Measurements from ENCODE around the gene RBCK1.

The RBCK1 gene

DNA sequence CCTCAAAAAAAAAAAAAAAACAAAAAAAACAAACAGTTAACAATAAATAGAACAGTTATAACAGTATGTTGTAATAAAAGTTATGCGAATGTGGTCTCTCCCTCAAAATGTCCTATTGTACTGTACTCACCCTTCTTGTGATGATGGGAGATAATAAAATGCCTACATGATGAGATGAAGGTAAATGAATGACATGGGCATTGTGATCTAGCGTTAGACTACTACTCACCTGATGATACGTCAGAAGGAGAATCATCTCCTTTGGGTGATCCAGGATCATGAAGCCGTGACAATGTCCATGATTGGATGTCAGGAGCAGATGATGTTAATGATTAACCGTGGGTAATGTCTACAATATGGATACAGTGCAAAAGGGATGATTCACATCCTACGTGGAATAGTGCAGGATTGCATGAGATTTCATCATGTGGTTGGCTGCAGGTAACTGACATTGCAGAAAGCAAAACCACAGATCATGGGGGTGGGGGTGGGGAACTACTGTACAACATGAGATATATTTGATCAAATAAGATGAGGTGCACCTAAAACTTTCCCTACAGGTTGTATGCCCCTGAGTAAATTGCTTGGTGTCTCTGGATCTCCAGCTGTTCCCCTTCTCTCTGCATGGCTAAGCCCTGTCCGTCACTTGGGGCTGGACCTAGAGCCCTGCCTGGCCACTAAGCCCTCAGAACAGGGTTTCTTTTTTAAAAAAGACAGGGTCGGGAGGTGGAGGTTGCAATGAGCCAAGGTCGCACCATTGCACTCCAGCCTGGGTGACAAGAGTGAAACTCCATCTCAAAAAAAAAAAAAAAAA lies 6.2 kb upstream of the RBCK1 start:
- no peaks in the 10 kb centered on the region for H4K20me1 ChIP-seq (ENCODE audit: insufficient read depth, low read length, poor library complexity, severe bottlenecking)
- H3F3A ChIP-seq (ENCODE audit: low read depth) = no peaks in the 10 kb centered on the region
- TF ChIP-seq, protein P1, sequence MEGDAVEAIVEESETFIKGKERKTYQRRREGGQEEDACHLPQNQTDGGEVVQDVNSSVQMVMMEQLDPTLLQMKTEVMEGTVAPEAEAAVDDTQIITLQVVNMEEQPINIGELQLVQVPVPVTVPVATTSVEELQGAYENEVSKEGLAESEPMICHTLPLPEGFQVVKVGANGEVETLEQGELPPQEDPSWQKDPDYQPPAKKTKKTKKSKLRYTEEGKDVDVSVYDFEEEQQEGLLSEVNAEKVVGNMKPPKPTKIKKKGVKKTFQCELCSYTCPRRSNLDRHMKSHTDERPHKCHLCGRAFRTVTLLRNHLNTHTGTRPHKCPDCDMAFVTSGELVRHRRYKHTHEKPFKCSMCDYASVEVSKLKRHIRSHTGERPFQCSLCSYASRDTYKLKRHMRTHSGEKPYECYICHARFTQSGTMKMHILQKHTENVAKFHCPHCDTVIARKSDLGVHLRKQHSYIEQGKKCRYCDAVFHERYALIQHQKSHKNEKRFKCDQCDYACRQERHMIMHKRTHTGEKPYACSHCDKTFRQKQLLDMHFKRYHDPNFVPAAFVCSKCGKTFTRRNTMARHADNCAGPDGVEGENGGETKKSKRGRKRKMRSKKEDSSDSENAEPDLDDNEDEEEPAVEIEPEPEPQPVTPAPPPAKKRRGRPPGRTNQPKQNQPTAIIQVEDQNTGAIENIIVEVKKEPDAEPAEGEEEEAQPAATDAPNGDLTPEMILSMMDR (conservative IDR thresholded peaks at IDR 0.05; ENCODE audit: low read length) = no peak
- no peak for TF ChIP-seq EZH2phosphoT487 (IDR thresholded peaks at IDR 0.05; ENCODE audit: borderline replicate concordance)
- H3K4me3 ChIP-seq (ENCODE audit: low read length, poor library complexity, severe bottlenecking) = peak overlapping the region; percentile 23
- H3K9me3 ChIP-seq (ENCODE audit: insufficient read depth, low read depth, low read length) = no peaks in the 10 kb centered on the region
- peak overlapping the region; percentile 23 for H3K9ac ChIP-seq (ENCODE audit: low read depth, low read length, poor library complexity, severe bottlenecking)
- H3K9me2 ChIP-seq (replicated peaks; ENCODE audit: low read depth, low read length) = no peaks in the 10 kb centered on the region
- peaks cover 11% of the 10 kb centered on the region; the same call in 1 of the 2 replicates for H3K36me3 ChIP-seq (ENCODE audit: insufficient read depth, low read length)
- H2AFZ ChIP-seq (ENCODE audit: low read length) = peak overlapping the region; percentile 31; the same call in 1 of the 2 replicates
- H3K27me3 ChIP-seq (ENCODE audit: insufficient read depth, low read length, poor library complexity, severe bottlenecking) = no peaks in the 10 kb centered on the region
- H3K79me2 ChIP-seq (ENCODE audit: insufficient read depth, low read length) = no peaks in the 10 kb centered on the region
- peak overlapping the region; percentile 67 for H3K4me2 ChIP-seq (ENCODE audit: low read depth, low read length, poor library complexity, severe bottlenecking)
- peaks cover 32% of the 10 kb centered on the region for H3K4me1 ChIP-seq (ENCODE audit: insufficient read depth, low read length, poor library complexity, severe bottlenecking)

DNA sequence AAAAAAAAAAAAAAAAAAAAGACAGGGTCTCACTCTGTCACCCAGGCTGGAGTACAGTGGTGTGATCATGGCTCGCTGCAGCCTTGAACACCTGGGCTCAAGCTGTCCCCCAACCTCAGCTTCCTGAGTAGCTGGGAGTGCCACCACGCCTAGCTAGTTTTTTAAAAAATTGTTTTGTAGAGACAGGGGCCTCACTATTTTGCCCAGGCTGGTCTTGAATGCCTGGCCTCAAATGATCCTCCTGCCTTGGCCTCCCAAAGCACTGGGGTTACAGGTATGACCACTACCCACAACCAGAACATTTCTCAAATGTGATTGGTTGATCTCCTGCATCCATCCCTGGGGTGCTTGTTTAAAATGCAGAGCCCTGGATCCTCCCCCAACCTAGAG lies 5.6 kb upstream of the RBCK1 start:
- peaks cover 38% of the 10 kb centered on the region for H3K4me1 ChIP-seq (ENCODE audit: insufficient read depth, low read length, poor library complexity, severe bottlenecking)
- peaks cover 5% of the 10 kb centered on the region; the same call in 1 of the 2 replicates for H3K36me3 ChIP-seq (ENCODE audit: insufficient read depth, low read length)
- H4K20me1 ChIP-seq (ENCODE audit: insufficient read depth, low read length, poor library complexity, severe bottlenecking) = no peaks in the 10 kb centered on the region
- H3K4me3 ChIP-seq (ENCODE audit: low read length, poor library complexity, severe bottlenecking) = no peak overlapping the region
- no peak for TF ChIP-seq EZH2phosphoT487 (IDR thresholded peaks at IDR 0.05; ENCODE audit: borderline replicate concordance)
- TF ChIP-seq, protein P1 (conservative IDR thresholded peaks at IDR 0.05; ENCODE audit: low read length) = no peak
- H3F3A ChIP-seq (ENCODE audit: low read depth) = no peaks in the 10 kb centered on the region
- no peaks in the 10 kb centered on the region for H3K9me3 ChIP-seq (ENCODE audit: insufficient read depth, low read depth, low read length)
- H3K27me3 ChIP-seq (ENCODE audit: insufficient read depth, low read length, poor library complexity, severe bottlenecking) = no peaks in the 10 kb centered on the region
- H3K79me2 ChIP-seq (ENCODE audit: insufficient read depth, low read length) = no peaks in the 10 kb centered on the region
- peak overlapping the region; percentile 67 for H3K4me2 ChIP-seq (ENCODE audit: low read depth, low read length, poor library complexity, severe bottlenecking)
- H3K9me2 ChIP-seq (replicated peaks; ENCODE audit: low read depth, low read length) = no peaks in the 10 kb centered on the region
- H2AFZ ChIP-seq (ENCODE audit: low read length) = no peak overlapping the region
- peak overlapping the region; percentile 23 for H3K9ac ChIP-seq (ENCODE audit: low read depth, low read length, poor library complexity, severe bottlenecking)

DNA sequence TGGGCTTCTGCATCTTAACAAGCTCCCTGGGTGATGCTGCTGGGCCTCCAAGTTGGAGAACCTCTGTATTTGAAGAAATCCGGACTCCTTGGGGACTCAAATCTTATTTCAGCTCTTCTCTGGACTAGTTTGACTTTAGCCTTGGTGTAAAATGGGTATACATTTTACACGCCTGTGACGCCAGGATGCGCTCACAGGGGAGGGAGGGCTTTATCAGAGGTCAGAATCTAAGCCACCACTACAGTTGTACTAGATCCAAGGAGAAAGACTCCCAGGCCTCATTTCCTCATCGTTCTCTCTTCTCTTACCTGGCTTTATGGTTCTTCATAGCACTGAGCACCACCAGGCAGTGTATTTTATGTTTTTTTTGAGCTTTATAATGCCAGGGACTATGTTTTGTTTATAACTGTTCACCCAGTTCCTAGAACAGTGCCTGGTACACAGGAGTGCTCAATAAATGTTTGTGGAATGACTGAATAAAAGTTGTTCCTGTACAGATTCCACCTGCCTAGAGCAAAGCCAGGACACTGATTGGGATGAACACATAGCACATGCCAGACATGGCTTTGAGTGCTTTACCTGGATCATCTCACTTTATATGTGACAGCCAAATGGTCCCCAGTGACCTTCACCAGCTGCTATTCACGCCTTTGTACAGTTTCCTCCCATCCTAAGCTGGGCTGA lies 5.1 kb upstream of the RBCK1 start:
- Histone ChIP-seq H3K79me2 (ENCODE audit: insufficient read depth, low read length) (no peaks in the 10 kb centered on the region), H4K20me1 (ENCODE audit: insufficient read depth, low read length, poor library complexity, severe bottlenecking) (no peaks in the 10 kb centered on the region), H3K36me3 (ENCODE audit: insufficient read depth, low read length) (no peaks in the 10 kb centered on the region), H3K27me3 (ENCODE audit: insufficient read depth, low read length, poor library complexity, severe bottlenecking) (no peaks in the 10 kb centered on the region), H3K9me3 (ENCODE audit: insufficient read depth, low read depth, low read length) (no peaks in the 10 kb centered on the region), H3K9me2 (replicated peaks; ENCODE audit: low read depth, low read length) (no peaks in the 10 kb centered on the region), H2AFZ (ENCODE audit: low read length) (no peak overlapping the region), H3K9ac (ENCODE audit: low read depth, low read length, poor library complexity, severe bottlenecking) (no peak overlapping the region), H3K4me1 (ENCODE audit: insufficient read depth, low read length, poor library complexity, severe bottlenecking) (peaks cover 39% of the 10 kb centered on the region), H3K4me3 (ENCODE audit: low read length, poor library complexity, severe bottlenecking) (no peak overlapping the region), H3K4me2 (ENCODE audit: low read depth, low read length, poor library complexity, severe bottlenecking) (peak overlapping the region; percentile 67), H3F3A (ENCODE audit: low read depth) (no peaks in the 10 kb centered on the region)
- no peak for TF ChIP-seq EZH2phosphoT487 (IDR thresholded peaks at IDR 0.05; ENCODE audit: borderline replicate concordance)
- TF ChIP-seq, protein P1 (conservative IDR thresholded peaks at IDR 0.05; ENCODE audit: low read length) = no peak
